ENCODE data around the gene SLC51A.
"Not testable (repeated sequence)": the region's sequence is repeated elsewhere in the genome, so short reads cannot be mapped to it uniquely, and the experiment has no call there.

SLC51A gene

GRCh38 chr3:196178993-196179379 lies 37.3 kb upstream of the SLC51A start:
- Histone ChIP-seq H3K9me3 (ENCODE audit: control insufficient read depth, low read length) (no peaks in the 10 kb centered on the region), H3K27me3 (ENCODE audit: control insufficient read depth, insufficient read depth, low read length, poor library complexity, severe bottlenecking) (no peaks in the 10 kb centered on the region), H3K36me3 (ENCODE audit: control insufficient read depth, insufficient read depth, low read length) (no peaks in the 10 kb centered on the region), H3K27ac (ENCODE audit: insufficient read depth, low read depth, low read length, poor library complexity, severe bottlenecking) (no peak overlapping the region), H3K4me1 (ENCODE audit: control insufficient read depth, insufficient read depth, low read length) (peaks cover 7% of the 10 kb centered on the region), H3K4me3 (ENCODE audit: insufficient read depth, low read depth, low read length) (no peak overlapping the region)
- 59 to 74% methylated on average over 3 to 6 of the region's 6 CpGs for whole genome bisulfite sequencing, 2 experiments

- H3K27ac ChIP-seq (ENCODE audit: insufficient read depth, low read depth, low read length, poor library complexity, severe bottlenecking), result no peak overlapping the region
Observed at GRCh38 chr3:196179380-196180308, 36.7 kb upstream of the SLC51A start.

GRCh38 chr3:196180346-196180745 lies 36.0 kb upstream of the SLC51A start:
- H3K9me3 ChIP-seq (ENCODE audit: control insufficient read depth, low read length), result no peaks in the 10 kb centered on the region
- H3K4me3 ChIP-seq (ENCODE audit: insufficient read depth, low read depth, low read length), result no peak overlapping the region
- 89 to 92% methylated on average over 9 of the region's 9 CpGs for WGBS, 2 experiments
- H3K27me3 ChIP-seq (ENCODE audit: control insufficient read depth, insufficient read depth, low read length, poor library complexity, severe bottlenecking), result no peaks in the 10 kb centered on the region
- no peaks in the 10 kb centered on the region for H3K36me3 ChIP-seq (ENCODE audit: control insufficient read depth, insufficient read depth, low read length)
- no peak overlapping the region for H3K27ac ChIP-seq (ENCODE audit: insufficient read depth, low read depth, low read length, poor library complexity, severe bottlenecking)
- H3K4me1 ChIP-seq (ENCODE audit: control insufficient read depth, insufficient read depth, low read length), result peaks cover 7% of the 10 kb centered on the region

More at GRCh38 chr3:196179380-196180308, 36.7 kb upstream of the SLC51A start:
- no peak overlapping the region for H3K4me3 ChIP-seq (ENCODE audit: insufficient read depth, low read depth, low read length)
- peaks cover 7% of the 10 kb centered on the region for H3K4me1 ChIP-seq (ENCODE audit: control insufficient read depth, insufficient read depth, low read length)
- H3K36me3 ChIP-seq (ENCODE audit: control insufficient read depth, insufficient read depth, low read length), result no peaks in the 10 kb centered on the region
- 54 to 56% methylated on average over 24 of the region's 24 CpGs for WGBS, 2 experiments
- no peaks in the 10 kb centered on the region for H3K27me3 ChIP-seq (ENCODE audit: control insufficient read depth, insufficient read depth, low read length, poor library complexity, severe bottlenecking)
- no peaks in the 10 kb centered on the region for H3K9me3 ChIP-seq (ENCODE audit: control insufficient read depth, low read length)

GRCh38 chr3:196181127-196181546 lies 35.2 kb upstream of the SLC51A start:
- Histone ChIP-seq H3K36me3 (ENCODE audit: control insufficient read depth, insufficient read depth, low read length) (no peaks in the 10 kb centered on the region), H3K27me3 (ENCODE audit: control insufficient read depth, insufficient read depth, low read length, poor library complexity, severe bottlenecking) (no peaks in the 10 kb centered on the region), H3K27ac (ENCODE audit: insufficient read depth, low read depth, low read length, poor library complexity, severe bottlenecking) (no peak overlapping the region), H3K4me3 (ENCODE audit: insufficient read depth, low read depth, low read length) (no peak overlapping the region), H3K9me3 (ENCODE audit: control insufficient read depth, low read length) (no peaks in the 10 kb centered on the region), H3K4me1 (ENCODE audit: control insufficient read depth, insufficient read depth, low read length) (peaks cover 7% of the 10 kb centered on the region)
- 84 to 86% methylated on average over 10 of the region's 10 CpGs for WGBS, 2 experiments

GRCh38 chr3:196184169-196184432 lies 32.2 kb upstream of the SLC51A start:
- not testable (repeated sequence) for H3K9me3 ChIP-seq (ENCODE audit: control insufficient read depth, low read length); H3K4me1 ChIP-seq (ENCODE audit: control insufficient read depth, insufficient read depth, low read length); H3K36me3 ChIP-seq (ENCODE audit: control insufficient read depth, insufficient read depth, low read length); H3K4me3 ChIP-seq (ENCODE audit: insufficient read depth, low read depth, low read length); H3K27ac ChIP-seq (ENCODE audit: insufficient read depth, low read depth, low read length, poor library complexity, severe bottlenecking); H3K27me3 ChIP-seq (ENCODE audit: control insufficient read depth, insufficient read depth, low read length, poor library complexity, severe bottlenecking)
- 87 to 96% methylated on average over 4 of the region's 4 CpGs for WGBS, 2 experiments

GRCh38 chr3:196184881-196185280 lies 31.5 kb upstream of the SLC51A start:
- 92 to 95% methylated on average over 15 of the region's 15 CpGs for WGBS, 2 experiments
- no peaks in the 10 kb centered on the region for H3K27me3 ChIP-seq (ENCODE audit: control insufficient read depth, insufficient read depth, low read length, poor library complexity, severe bottlenecking)
- H3K36me3 ChIP-seq (ENCODE audit: control insufficient read depth, insufficient read depth, low read length), result no peaks in the 10 kb centered on the region
- H3K4me3 ChIP-seq (ENCODE audit: insufficient read depth, low read depth, low read length), result no peak overlapping the region
- H3K4me1 ChIP-seq (ENCODE audit: control insufficient read depth, insufficient read depth, low read length), result peaks cover 1% of the 10 kb centered on the region
- no peaks in the 10 kb centered on the region for H3K9me3 ChIP-seq (ENCODE audit: control insufficient read depth, low read length)
- H3K27ac ChIP-seq (ENCODE audit: insufficient read depth, low read depth, low read length, poor library complexity, severe bottlenecking), result no peak overlapping the region

- no peaks in the 10 kb centered on the region for H3K4me1 ChIP-seq (ENCODE audit: control insufficient read depth, insufficient read depth, low read length)
Observed at GRCh38 chr3:196186651-196187573, 29.4 kb upstream of the SLC51A start.

GRCh38 chr3:196189566-196190347 lies 26.6 kb upstream of the SLC51A start:
- Histone ChIP-seq H3K4me1 (ENCODE audit: control insufficient read depth, insufficient read depth, low read length) (peaks cover 6% of the 10 kb centered on the region), H3K9me3 (ENCODE audit: control insufficient read depth, low read length) (no peaks in the 10 kb centered on the region), H3K4me3 (ENCODE audit: insufficient read depth, low read depth, low read length) (no peak overlapping the region), H3K27ac (ENCODE audit: insufficient read depth, low read depth, low read length, poor library complexity, severe bottlenecking) (no peak overlapping the region), H3K36me3 (ENCODE audit: control insufficient read depth, insufficient read depth, low read length) (no peaks in the 10 kb centered on the region), H3K27me3 (ENCODE audit: control insufficient read depth, insufficient read depth, low read length, poor library complexity, severe bottlenecking) (no peaks in the 10 kb centered on the region)
- WGBS, 2 experiments, result 94% methylated on average over 16 of the region's 16 CpGs

More at GRCh38 chr3:196186651-196187573, 29.4 kb upstream of the SLC51A start:
- Histone ChIP-seq H3K4me3 (ENCODE audit: insufficient read depth, low read depth, low read length) (no peak overlapping the region), H3K9me3 (ENCODE audit: control insufficient read depth, low read length) (no peaks in the 10 kb centered on the region), H3K27ac (ENCODE audit: insufficient read depth, low read depth, low read length, poor library complexity, severe bottlenecking) (peak overlapping the region; percentile 72), H3K36me3 (ENCODE audit: control insufficient read depth, insufficient read depth, low read length) (no peaks in the 10 kb centered on the region), H3K27me3 (ENCODE audit: control insufficient read depth, insufficient read depth, low read length, poor library complexity, severe bottlenecking) (no peaks in the 10 kb centered on the region)
- 27 to 34% methylated on average over 27 to 31 of the region's 31 CpGs for WGBS, 2 experiments

GRCh38 chr3:196192036-196192523 lies 24.3 kb upstream of the SLC51A start:
- Histone ChIP-seq H3K27me3 (ENCODE audit: control insufficient read depth, insufficient read depth, low read length, poor library complexity, severe bottlenecking) (no peaks in the 10 kb centered on the region), H3K36me3 (ENCODE audit: control insufficient read depth, insufficient read depth, low read length) (no peaks in the 10 kb centered on the region), H3K9me3 (ENCODE audit: control insufficient read depth, low read length) (no peaks in the 10 kb centered on the region), H3K4me3 (ENCODE audit: insufficient read depth, low read depth, low read length) (no peak overlapping the region), H3K27ac (ENCODE audit: insufficient read depth, low read depth, low read length, poor library complexity, severe bottlenecking) (no peak overlapping the region), H3K4me1 (ENCODE audit: control insufficient read depth, insufficient read depth, low read length) (peaks cover 6% of the 10 kb centered on the region)
- WGBS, 2 experiments, result 84 to 86% methylated on average over 11 of the region's 11 CpGs
